ENCODE measurements around the gene BST1. TPM values are rescaled to one million over a fixed set of nuclear protein-coding genes. Genes with fewer than 3 reads are reported as not detected.

Gene BST1
- total and polyA plus RNA-seq, 10 of the 15 experiments (the other 5 are each of a cell fraction or from before 2014, with no cell fraction given) = 0.04 to 0.42 (median 0.11) TPM; not detected in 1

GRCh38 chr4:15707363-15707715 lies 4.5 kb downstream of the BST1 start (continued):
- TF ChIP-seq ATF2 (IDR thresholded peaks at IDR 0.05; ENCODE audit: low read length) (no peak), KAT2A (conservative IDR thresholded peaks at IDR 0.05; ENCODE audit: control insufficient read depth, low read depth, low read length) (no peak), RFX5 (IDR thresholded peaks at IDR 0.05; ENCODE audit: low read depth, low read length) (no peak), BCL3 (IDR thresholded peaks at IDR 0.05; ENCODE audit: borderline replicate concordance, insufficient read depth, low read depth, low read length, poor library complexity, severe bottlenecking) (no peak), SMC3 (IDR thresholded peaks at IDR 0.05; ENCODE audit: borderline replicate concordance, low read length) (no peak), HSF1 (IDR thresholded peaks at IDR 0.05; ENCODE audit: low read depth, low read length) (no peak)

- Histone ChIP-seq H3K9me3 (replicated peaks; ENCODE audit: control insufficient read depth, insufficient read depth, low read length) (no peaks in the 10 kb centered on the region), H2AFZ (ENCODE audit: control insufficient read depth, low read depth, low read length) (no peak overlapping the region), H3K79me2 (ENCODE audit: control insufficient read depth, insufficient read depth, low read length) (no peaks in the 10 kb centered on the region), H3K4me3 (no peak overlapping the region), H3K27me3 (replicated peaks in 1 of 2; ENCODE audit: control insufficient read depth in 2 of 2, insufficient read depth in 2 of 2, low read length in 1 of 2) (no peaks in the 10 kb centered on the region), H3K9ac (ENCODE audit: control insufficient read depth, insufficient read depth, low read length) (no peak overlapping the region), H3K27ac (ENCODE audit: control insufficient read depth, insufficient read depth) (no peak overlapping the region), H3K36me3 (ENCODE audit: control insufficient read depth in 2 of 2, insufficient read depth in 2 of 2, low read length in 1 of 2) (no peaks in the 10 kb centered on the region), H3K4me2 (ENCODE audit: control insufficient read depth, insufficient read depth) (no peak overlapping the region), H4K20me1 (ENCODE audit: control insufficient read depth, insufficient read depth) (no peaks in the 10 kb centered on the region), H3K4me1 (ENCODE audit: control insufficient read depth, insufficient read depth, low read length) (no peaks in the 10 kb centered on the region)
- intact Hi-C loops (cut with micrococcal nuclease; ENCODE audit: unreplicated experiment) (loop anchor here (10.0 kb wide), 1 partner anchor 477 kb away; no protein-coding TSS in a partner anchor), in situ Hi-C loops (cut with MboI) (no loop called here)
- ChIA-PET SMC1A (ENCODE audit: uncharacterized antibody, unreplicated experiment) (interaction anchor here (0.6 to 1.4 kb wide), 2 partner anchors 16 to 423 kb away, joined by 3 to 4 read pairs; no protein-coding TSS in a partner anchor), POLR2A (no interaction called here), CTCF (interaction anchor here (0.9 to 1.2 kb wide), 2 partner anchors 17 to 27 kb away, joined by 3 read pairs; no protein-coding TSS in a partner anchor), RAD21 (ENCODE audit: unreplicated experiment) (interaction anchor here (1.0 kb wide), 1 partner anchor 171 kb away, joined by 3 read pairs; no protein-coding TSS in a partner anchor)
- ATAC-seq (no peak), FAIRE-seq (no peak), DNase-seq (ENCODE audit: low read depth, low spot score) (no peak)
- 16% methylated on average over 2 of the region's 2 CpGs for WGBS (ENCODE audit: insufficient coverage, insufficient replicate concordance, low lambda C conversion rate, missing lambda C conversion rate)
- BruUV-seq (replicated peaks) = no TSS peak
- TF ChIP-seq ASH2L (IDR thresholded peaks at IDR 0.05; ENCODE audit: borderline replicate concordance, low read depth) = no peak
- TF ChIP-seq HDAC6 (IDR thresholded peaks at IDR 0.05; ENCODE audit: unreplicated experiment) = no peak
- TF ChIP-seq MTA2 (IDR thresholded peaks at IDR 0.05; ENCODE audit: low read depth) = no peak
- TF ChIP-seq ZBTB40 (IDR thresholded peaks at IDR 0.05; ENCODE audit: borderline replicate concordance) = no peak
- no peak for TF ChIP-seq ZNF24 (IDR thresholded peaks at IDR 0.05)
- TF ChIP-seq POLR2A (IDR thresholded peaks at IDR 0.05; ENCODE audit: low read depth, low read length) = no peak
Observed at GRCh38 chr4:15711762-15712161, 8.9 kb downstream of the BST1 start.
